Vagina (tissue), 2 donors: ENCODE results near the gene FRYL.

ENCODE experiments used
- CTCF ChIP-seq, 3 experiments: fragments of 450-650 bp in 2 of 3; fragments of 200-600 bp in 1 of 3; sonication (generic) in 1 of 3; IDR thresholded peaks; one replicate each; pipeline ENCODE4 v1.5.1; 2017 to 2019; ENCODE audit warnings: antibody characterized with exemption in 3 of 3, mild to moderate bottlenecking in 2 of 3, moderate library complexity in 2 of 3
- POLR2A ChIP-seq, 2 donors: fragments of 450-650 bp; IDR thresholded peaks; one replicate each; pipeline ENCODE4 v1.6.1; 2017; ENCODE audit warnings: antibody characterized with exemption in 2 of 2, mild to moderate bottlenecking in 2 of 2, moderate library complexity in 2 of 2

GRCh38 chr4:48653217-48654014, 126.7 kb downstream of the FRYL start:
- TF ChIP-seq POLR2A (IDR thresholded peaks at IDR 0.05) (no peak), CTCF (IDR thresholded peaks at IDR 0.05) (no peak)
